HG03135 (cell line): ENCODE measurements around the gene SLC1A5.
"Not testable (repeated sequence)": the region's sequence is repeated elsewhere in the genome, so short reads cannot be mapped to it uniquely, and the experiment has no call there.

Experiments
- ATAC-seq: cut with Tn5 transposase; IDR thresholded peaks from one replicate; pipeline ENCODE4 v1.9.1; 2021; ENCODE audit warnings: mild to moderate bottlenecking, moderate library complexity; ENCODE audit not compliant: unreplicated experiment

Gene SLC1A5

GRCh38 chr19:46788262-46788967 is at the start of gene SLC1A5:
SLC1A5 (minus strand) TSS chr19:46788594; CDS start chr19:46787965, 629 bp downstream.
- ATAC-seq, result peak; percentile 68

- no peak for ATAC-seq
Measured at GRCh38 chr19:46838160-46838559, 49.8 kb upstream of the SLC1A5 start.

- ATAC-seq, result no peak
Measured at GRCh38 chr19:46834984-46835383, 46.6 kb upstream of the SLC1A5 start.

GRCh38 chr19:46834121-46834520 is 45.7 kb upstream of the SLC1A5 start:
- no peak for ATAC-seq

- no peak for ATAC-seq
Measured at GRCh38 chr19:46830864-46831263, 42.5 kb upstream of the SLC1A5 start.

- ATAC-seq, result no peak
Measured at GRCh38 chr19:46828484-46828883, 40.1 kb upstream of the SLC1A5 start.

GRCh38 chr19:46825731-46826055 is 37.3 kb upstream of the SLC1A5 start:
- ATAC-seq, result no peak

GRCh38 chr19:46824890-46825730 is 36.7 kb upstream of the SLC1A5 start:
- ATAC-seq, result no peak

- ATAC-seq, result no peak
Measured at GRCh38 chr19:46823049-46823448, 34.7 kb upstream of the SLC1A5 start.

GRCh38 chr19:46822410-46822787 is 34.0 kb upstream of the SLC1A5 start:
- ATAC-seq, result not testable (repeated sequence)

- ATAC-seq, result no peak
Measured at GRCh38 chr19:46821512-46822409, 33.4 kb upstream of the SLC1A5 start.

- no peak for ATAC-seq
Measured at GRCh38 chr19:46818812-46819211, 30.4 kb upstream of the SLC1A5 start.

GRCh38 chr19:46815833-46816627 is 27.6 kb upstream of the SLC1A5 start:
- no peak for ATAC-seq

- no peak for ATAC-seq
Measured at GRCh38 chr19:46813839-46814358, 25.5 kb upstream of the SLC1A5 start.

- ATAC-seq, result no peak
Measured at GRCh38 chr19:46812977-46813838, 24.8 kb upstream of the SLC1A5 start.

GRCh38 chr19:46809534-46810272 is 21.3 kb upstream of the SLC1A5 start:
- ATAC-seq, result no peak

- no peak for ATAC-seq
Measured at GRCh38 chr19:46806656-46807055, 18.3 kb upstream of the SLC1A5 start.

GRCh38 chr19:46804432-46804831 is 16.0 kb upstream of the SLC1A5 start:
- ATAC-seq, result not testable (repeated sequence)

GRCh38 chr19:46803555-46803954 is 15.2 kb upstream of the SLC1A5 start:
- ATAC-seq, result no peak
